Head of caudate nucleus (tissue), 42 donors: Measurements from ENCODE around the gene UACA.

Experiments used
- DNase-seq, 42 donors: peaks; one replicate each; pipeline versions ENCODE4 v3.0.0 to v3.0.0-alpha.2; 2020 to 2021; ENCODE audit warnings: mixed read lengths in 7 of 42
- intact Hi-C: fragments of 100-400 bp; cut with DNase I; formaldehyde crosslinking; loops from one replicate; pipeline ENCODE4 v1.15.0; 2022

UACA gene

GRCh38 chr15:70646169-70646568 is 117.2 kb downstream of the UACA start:
- no peak for DNase-seq
- intact Hi-C loops, result no loop called here

- intact Hi-C loops, result no loop called here
- no peak for DNase-seq
These were observed 119.6 kb downstream of the UACA start for GRCh38 chr15:70643783-70644125.

- intact Hi-C loops, result no loop called here
These were observed 120.1 kb downstream of the UACA start for GRCh38 chr15:70643106-70643782.

GRCh38 chr15:70636540-70637165 is 126.7 kb downstream of the UACA start:
- intact Hi-C loops, result no loop called here
- peak in 18 of 42 donors; percentile 8 to 55 (median 26) for DNase-seq

More at GRCh38 chr15:70643106-70643782, 120.1 kb downstream of the UACA start:
- DNase-seq, result no peak

- DNase-seq, result no peak
- intact Hi-C loops, result no loop called here
These were observed 127.5 kb downstream of the UACA start for GRCh38 chr15:70635895-70636294.

- DNase-seq, result no peak
- intact Hi-C loops, result no loop called here
These were observed 129.4 kb downstream of the UACA start for GRCh38 chr15:70633991-70634390.

- peak in 1 of 42 donors; percentile 3 for DNase-seq
- intact Hi-C loops, result no loop called here
These were observed 130.1 kb downstream of the UACA start for GRCh38 chr15:70633103-70633831.

- DNase-seq, result no peak
- intact Hi-C loops, result no loop called here
These were observed 130.8 kb downstream of the UACA start for GRCh38 chr15:70632491-70633102.

GRCh38 chr15:70632079-70632478 is 131.3 kb downstream of the UACA start:
- DNase-seq, result no peak
- intact Hi-C loops, result no loop called here

GRCh38 chr15:70629735-70630273 is 133.6 kb downstream of the UACA start:
- no peak for DNase-seq
- intact Hi-C loops, result no loop called here

- intact Hi-C loops, result no loop called here
- DNase-seq, result no peak
These were observed 134.8 kb downstream of the UACA start for GRCh38 chr15:70628549-70628896.

GRCh38 chr15:70627734-70628548 is 135.4 kb downstream of the UACA start:
- intact Hi-C loops, result no loop called here
- no peak for DNase-seq

- intact Hi-C loops, result no loop called here
- no peak for DNase-seq
These were observed 136.0 kb downstream of the UACA start for GRCh38 chr15:70627322-70627721.

GRCh38 chr15:70625438-70625837 is 137.9 kb downstream of the UACA start:
- intact Hi-C loops, result no loop called here
- DNase-seq, result no peak

- DNase-seq, result no peak
- intact Hi-C loops, result no loop called here
These were observed 138.3 kb downstream of the UACA start for GRCh38 chr15:70625011-70625410.

- intact Hi-C loops, result no loop called here
- no peak for DNase-seq
These were observed 144.4 kb downstream of the UACA start for GRCh38 chr15:70618929-70619328.

GRCh38 chr15:70617911-70618287 is 145.5 kb downstream of the UACA start:
- DNase-seq, result no peak

GRCh38 chr15:70617076-70617910 is 146.1 kb downstream of the UACA start:
- no peak for DNase-seq
- intact Hi-C loops, result no loop called here

More at GRCh38 chr15:70617911-70618287, 145.5 kb downstream of the UACA start:
- intact Hi-C loops, result no loop called here
